ENCODE results near the gene KAT2B.

KAT2B gene

DNA sequence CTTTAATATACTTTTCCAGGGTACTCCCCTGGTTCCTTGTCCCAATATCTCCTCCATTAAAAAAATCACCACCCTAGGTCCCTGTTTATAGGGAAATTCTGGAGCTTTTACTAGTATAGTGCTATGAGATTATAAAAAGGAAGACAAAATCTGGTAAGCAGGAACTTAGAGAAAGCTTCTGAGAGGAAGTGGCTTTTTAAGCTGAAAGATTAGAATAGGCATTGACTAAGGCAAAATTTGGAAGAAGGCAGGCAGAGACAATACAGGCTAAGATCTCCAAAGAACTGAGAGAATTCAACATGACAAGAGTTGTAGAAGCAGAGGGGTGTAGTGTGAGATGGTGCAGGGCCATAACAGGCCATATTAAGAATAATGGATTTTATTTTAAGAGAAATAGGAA lies 120.0 kb downstream of the KAT2B start:
- no peak overlapping the region for H3K4me3 ChIP-seq (ENCODE audit: control insufficient read depth, low read depth, low read length)
- TF ChIP-seq CTCF (IDR thresholded peaks at IDR 0.05; ENCODE audit: control insufficient read depth, insufficient read depth, low read depth, low read length, missing control alignments), result no peak
- DNase-seq (ENCODE audit: low read depth), result no peak

GRCh38 chr3:20161714-20162113 lies 121.5 kb downstream of the KAT2B start:
- no peak for DNase-seq (ENCODE audit: low read depth)
- H3K4me3 ChIP-seq (ENCODE audit: control insufficient read depth, low read depth, low read length), result no peak overlapping the region
- TF ChIP-seq CTCF (IDR thresholded peaks at IDR 0.05; ENCODE audit: control insufficient read depth, insufficient read depth, low read depth, low read length, missing control alignments), result no peak

DNA sequence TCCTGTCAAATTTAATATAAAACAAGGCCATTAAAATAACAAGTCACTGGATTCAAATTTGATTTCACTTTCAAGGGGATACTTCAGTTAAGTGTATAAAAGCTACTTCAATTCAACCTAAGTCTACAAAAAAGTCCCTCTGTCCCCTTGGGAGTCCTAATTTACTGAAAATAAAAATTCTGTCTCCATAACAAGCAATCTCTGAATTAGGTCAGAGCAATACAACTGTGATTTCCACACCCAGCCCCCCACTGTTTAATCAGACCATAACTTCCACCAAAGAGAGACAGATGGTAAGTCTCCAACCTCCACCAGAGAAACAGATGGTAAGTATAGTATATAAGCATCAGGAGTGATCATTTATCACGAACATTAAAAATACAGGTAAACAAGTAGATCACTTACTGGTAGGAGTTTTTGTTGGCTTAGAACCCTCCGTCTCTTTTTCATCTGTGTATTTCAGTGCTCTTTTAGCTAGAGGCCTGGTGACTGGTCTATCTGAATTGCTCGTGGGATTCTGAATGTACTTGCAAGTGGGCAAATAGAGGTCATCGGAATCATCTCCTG lies 133.7 kb downstream of the KAT2B start:
- H3K4me3 ChIP-seq (ENCODE audit: control insufficient read depth, low read depth, low read length), result no peak overlapping the region
- no peak for TF ChIP-seq CTCF (IDR thresholded peaks at IDR 0.05; ENCODE audit: control insufficient read depth, insufficient read depth, low read depth, low read length, missing control alignments)
- no peak for DNase-seq (ENCODE audit: low read depth)

- no peak for DNase-seq (ENCODE audit: low read depth)
- no peak overlapping the region for H3K4me3 ChIP-seq (ENCODE audit: control insufficient read depth, low read depth, low read length)
- TF ChIP-seq CTCF (IDR thresholded peaks at IDR 0.05; ENCODE audit: control insufficient read depth, insufficient read depth, low read depth, low read length, missing control alignments), result no peak
Observed at GRCh38 chr3:20181276-20181675, 141.0 kb downstream of the KAT2B start.

GRCh38 chr3:20182206-20182605 lies 142.0 kb downstream of the KAT2B start:
- H3K4me3 ChIP-seq (ENCODE audit: control insufficient read depth, low read depth, low read length), result no peak overlapping the region
- no peak for DNase-seq (ENCODE audit: low read depth)
- TF ChIP-seq CTCF (IDR thresholded peaks at IDR 0.05; ENCODE audit: control insufficient read depth, insufficient read depth, low read depth, low read length, missing control alignments), result no peak

- peak overlapping the region; percentile 98 for H3K4me3 ChIP-seq (ENCODE audit: control insufficient read depth, low read depth, low read length)
- no peak for TF ChIP-seq CTCF (IDR thresholded peaks at IDR 0.05; ENCODE audit: control insufficient read depth, insufficient read depth, low read depth, low read length, missing control alignments)
- no peak for DNase-seq (ENCODE audit: low read depth)
Observed at GRCh38 chr3:20185331-20185678, 145.1 kb downstream of the KAT2B start.

Measured in AG09309 (cell line).